ENCODE data around the gene POLD4.

The POLD4 gene

GRCh38 chr11:67370351-67371076 lies 17.2 kb upstream of the POLD4 start:
- no peak for DNase-seq

GRCh38 chr11:67369801-67370284 lies 16.5 kb upstream of the POLD4 start:
- no peak for DNase-seq

- no peak for DNase-seq
Observed at GRCh38 chr11:67369275-67369674, 15.9 kb upstream of the POLD4 start.

- DNase-seq, result no peak
Observed at GRCh38 chr11:67368621-67369020, 15.3 kb upstream of the POLD4 start.

GRCh38 chr11:67367761-67368227 lies 14.4 kb upstream of the POLD4 start:
- DNase-seq, result no peak

GRCh38 chr11:67366961-67367760 lies 13.8 kb upstream of the POLD4 start:
- no peak for DNase-seq

GRCh38 chr11:67366546-67366945 lies 13.2 kb upstream of the POLD4 start:
- DNase-seq, result no peak

GRCh38 chr11:67365736-67366444 lies 12.5 kb upstream of the POLD4 start:
- DNase-seq, result no peak

- no peak for DNase-seq
Observed at GRCh38 chr11:67364783-67365722, 11.7 kb upstream of the POLD4 start.

- no peak for DNase-seq
Observed at GRCh38 chr11:67364169-67364568, 10.8 kb upstream of the POLD4 start.

- DNase-seq, result no peak
Observed at GRCh38 chr11:67357831-67358670, 4.7 kb upstream of the POLD4 start.

GRCh38 chr11:67356864-67357561 lies 3.7 kb upstream of the POLD4 start:
- DNase-seq, result peak; percentile 53

- no peak for DNase-seq
Observed at GRCh38 chr11:67356387-67356863, 3.1 kb upstream of the POLD4 start.

- DNase-seq, result no peak
Observed at GRCh38 chr11:67355794-67356386, 2.5 kb upstream of the POLD4 start.

GRCh38 chr11:67355023-67355793 lies 1.9 kb upstream of the POLD4 start:
- DNase-seq, result no peak

GRCh38 chr11:67354075-67355022 lies 1.0 kb upstream of the POLD4 start:
- DNase-seq, result peak; percentile 85

- no peak for DNase-seq
Observed at GRCh38 chr11:67352546-67353316, 615 bp downstream of the POLD4 start.

Data from T1000 (cell line).